HCT116 (cell line): ENCODE data around the gene DHH. TPM values are rescaled to one million over a fixed set of nuclear protein-coding genes. Genes with fewer than 3 reads are reported as not detected.

Source experiments
- ATAC-seq: fragments of 200-7000 bp; cut with Tn5 transposase; 2 replicates; pipeline ENCODE4 v1.9.1; 2020; ENCODE audit warnings: mild to moderate bottlenecking, moderate library complexity
- BruUV-seq: library from RNA; stranded (reverse); fragments of 400-500 nt; replicated peaks from 2 replicates; lab custom pipeline; 2021; lab: Mats Ljungman, UMichigan
- CTCF ChIA-PET: fragments of 300-600 bp; sonication (Branson Sonifier 250); formaldehyde crosslinking; loops from one replicate; lab custom pipeline; 2021; ENCODE audit warnings: antibody characterized with exemption; lab: Charles Lee
- POLR2A ChIA-PET: fragments of 300-600, 350-600 bp; sonication (Branson Sonifier 250); formaldehyde crosslinking; loops from one replicate; lab custom pipeline; 2021; ENCODE audit warnings: antibody characterized with exemption; lab: Charles Lee
- RAD21 ChIA-PET, 2 experiments: fragments of 300-600 bp; sonication (Branson Sonifier 250); formaldehyde crosslinking; loops; one replicate each; lab custom pipeline; 2023; ENCODE audit warnings: low total read pairs in 2 of 2; ENCODE audit not compliant: uncharacterized antibody in 2 of 2, unreplicated experiment in 2 of 2, low non-redundant PET in 1 of 2; lab: Charles Lee
- DNase-seq: peaks from one replicate; pipeline ENCODE4 v3.0.0-alpha.2; 2010; ENCODE audit warnings: low read depth, low spot score
- H2AFZ ChIP-seq: fragments of 200-600 bp; shearing (Covaris generic), sonication (generic); 2 replicates; pipeline ENCODE4 v1.6.1; 2017; ENCODE audit warnings: low read depth, mixed run types, mixed read lengths, antibody characterized with exemption, low read length; ENCODE audit not compliant: poor library complexity, severe bottlenecking
- H3K27ac ChIP-seq: 2 replicates; pipeline ENCODE4 v1.5.1; 2012; ENCODE audit warnings: low read depth, low read length
- H3K27me3 ChIP-seq: fragments of 200-600 bp; sonication (generic); 2 replicates; pipeline ENCODE4 v1.6.1; 2016; ENCODE audit warnings: mixed run types, low read length, mixed read lengths; ENCODE audit not compliant: insufficient read depth
- H3K36me3 ChIP-seq, 2 experiments: fragments of 200-500 bp in 1 of 2; fragments of 200-600 bp in 1 of 2; sonication (Bioruptor generic) in 1 of 2; sonication (generic) in 1 of 2; 2 replicates each; pipeline versions ENCODE4 v1.5.1 to v1.6.1; 2014 to 2016; ENCODE audit warnings: low read length in 2 of 2, inconsistent platforms in 1 of 2, mixed read lengths in 1 of 2, mixed run types in 1 of 2; ENCODE audit not compliant: insufficient read depth in 2 of 2, control insufficient read depth in 1 of 2
- H3K4me1 ChIP-seq, 2 experiments: fragments of 200-600 bp in 1 of 2; sonication (generic) in 1 of 2; 2 replicates each; pipeline versions ENCODE4 v1.5.1 to v1.6.1; 2012 to 2017; ENCODE audit warnings: low read length in 2 of 2, inconsistent platforms in 1 of 2, mild to moderate bottlenecking in 1 of 2, mixed read lengths in 1 of 2, mixed run types in 1 of 2, moderate library complexity in 1 of 2; ENCODE audit not compliant: insufficient read depth in 2 of 2, control insufficient read depth in 1 of 2
- H3K4me2 ChIP-seq: fragments of 200-600 bp; sonication (generic); 2 replicates; pipeline ENCODE4 v1.6.1; 2017; ENCODE audit warnings: mixed run types, low read length, mixed read lengths
- H3K4me3 ChIP-seq, 2 experiments: fragments of 200-600 bp in 1 of 2; sonication (generic) in 1 of 2; replicated peaks in 1 of 2; 2 replicates each; pipeline ENCODE4 v1.5.1; 2011 to 2016; ENCODE audit warnings: low read length in 2 of 2, control low read depth in 1 of 2, low read depth in 1 of 2, mild to moderate bottlenecking in 1 of 2, mixed read lengths in 1 of 2, mixed run types in 1 of 2
- H3K79me2 ChIP-seq: fragments of 200-600 bp; sonication (generic); 2 replicates; pipeline ENCODE4 v1.6.1; 2017; ENCODE audit warnings: mild to moderate bottlenecking, mixed run types, low read length, moderate library complexity, mixed read lengths; ENCODE audit not compliant: insufficient read depth
- H3K9ac ChIP-seq: fragments of 200-600 bp; sonication (generic); 2 replicates; pipeline ENCODE4 v1.6.1; 2016; ENCODE audit warnings: low read length, mixed read lengths
- H3K9me2 ChIP-seq: fragments of 200-600 bp; sonication (generic), shearing (Covaris generic); 2 replicates; pipeline ENCODE4 v1.6.1; 2017; ENCODE audit warnings: mixed run types, mild to moderate bottlenecking, moderate library complexity; ENCODE audit not compliant: insufficient read depth
- H3K9me3 ChIP-seq, 2 experiments: fragments of 200-500 bp in 1 of 2; fragments of 200-600 bp in 1 of 2; sonication (Bioruptor generic) in 1 of 2; sonication (generic) in 1 of 2; 2 replicates each; pipeline ENCODE4 v1.6.1; 2014 to 2017; ENCODE audit warnings: low read length in 2 of 2, mixed read lengths in 2 of 2, inconsistent platforms in 1 of 2, low read depth in 1 of 2, mild to moderate bottlenecking in 1 of 2, mixed run types in 1 of 2, moderate library complexity in 1 of 2; ENCODE audit not compliant: control insufficient read depth in 1 of 2, insufficient read depth in 1 of 2
- H4K20me1 ChIP-seq: fragments of 200-600 bp; sonication (generic), shearing (Covaris generic); 2 replicates; pipeline ENCODE4 v1.6.1; 2017; ENCODE audit warnings: mixed run types, mild to moderate bottlenecking, moderate library complexity; ENCODE audit not compliant: insufficient read depth
- YY1 ChIP-seq: IDR thresholded peaks from 2 replicates; pipeline ENCODE4 v1.6.1; 2011; ENCODE audit warnings: low read length, low read depth, moderate library complexity, mild to moderate bottlenecking; ENCODE audit not compliant: insufficient replicate concordance; ENCODE audit errors: extremely low read depth
- ZBTB33 ChIP-seq: IDR thresholded peaks from 2 replicates; pipeline ENCODE4 v1.6.1; 2011; ENCODE audit warnings: mild to moderate bottlenecking, low read length, moderate library complexity; ENCODE audit not compliant: insufficient replicate concordance; ENCODE audit errors: extremely low read depth
- ZNF274 ChIP-seq: fragments of 200-500 bp; sonication (Bioruptor generic); IDR thresholded peaks from 2 replicates; pipeline ENCODE4 v1.6.1; 2014; ENCODE audit warnings: mild to moderate bottlenecking, low read depth, low read length, inconsistent platforms
- intact Hi-C: fragments of 100-400 bp; cut with micrococcal nuclease; formaldehyde crosslinking; loops from 2 replicates; pipeline ENCODE4 v1.10.0; 2022
- total RNA-seq: library from RNA; stranded (reverse); gene quantifications from one replicate; pipeline ENCODE4 v1.2.1, GENCODE V29; 2021; ENCODE audit not compliant: unreplicated experiment

DHH gene
- total RNA-seq, 1 experiment from 2014 or later, result 0.22 TPM

- DNase-seq, result no peak
- Histone ChIP-seq H3K9ac (no peak overlapping the region), H3K4me3 (no peak overlapping the region), H3K27ac (no peak overlapping the region), H2AFZ (no peak overlapping the region), H3K4me1 (peaks cover 5 to 15% of the 10 kb centered on the region in 2 experiments), H3K9me3 (no peaks in the 10 kb centered on the region)
- ChIA-PET POLR2A (no interaction called here), RAD21 (no interaction called here)
- TF ChIP-seq YY1 (no peak), ZBTB33 (no peak), ZNF274 (no peak)
- TF ChIP-seq, all 23 proteins: peak for 0
- Histone ChIP-seq H3K79me2 (no peaks in the 10 kb centered on the region), H4K20me1 (no peaks in the 10 kb centered on the region), H3K36me3 (no peaks in the 10 kb centered on the region), H3K27me3 (no peaks in the 10 kb centered on the region), H3K4me2 (no peak overlapping the region), H3K9me2 (no peaks in the 10 kb centered on the region)
- intact Hi-C loops, result no loop called here
- CTCF ChIA-PET, result no interaction called here
- no peak for ATAC-seq
- BruUV-seq, result no TSS peak
Measured at GRCh38 chr12:49070971-49071370, 23.6 kb downstream of the DHH start.
